HepG2 (cell line): Measurements from ENCODE around the gene GPR158. TPM values are rescaled to one million over a fixed set of nuclear protein-coding genes. Genes with fewer than 3 reads are reported as not detected.

Source experiments
- ATAC-seq: fragments of 200-7000 bp; cut with Tn5 transposase; 3 replicates; pipeline ENCODE4 v1.9.1; 2020; ENCODE audit warnings: mild to moderate bottlenecking, moderate library complexity
- BruUV-seq: library from RNA; stranded (reverse); fragments of 400-500 nt; replicated peaks from 2 replicates; lab custom pipeline; 2021; lab: Mats Ljungman, UMichigan
- CTCF ChIA-PET: fragments of 300-600 bp; formaldehyde crosslinking; extraction: SDS; loops from one replicate; lab custom pipeline; 2021; ENCODE audit warnings: low total read pairs, inconsistent platforms, low intra/inter-chr PET ratio; lab: Yijun Ruan, JAX
- POLR2A ChIA-PET: fragments of 350-600 bp; sonication (Branson Sonifier 250); formaldehyde crosslinking; loops from one replicate; lab custom pipeline; 2020; ENCODE audit warnings: antibody characterized with exemption, inconsistent platforms; lab: Yijun Ruan, JAX
- DNase-seq: peaks from one replicate; pipeline ENCODE4 v3.0.0-alpha.2; 2015; ENCODE audit warnings: low spot score
- FAIRE-seq: peaks from 3 replicates; lab custom pipeline; 2011; peaks lifted over from hg19 to GRCh38; lab: Jason Lieb, UNC
- H2AFZ ChIP-seq: one replicate; pipeline ENCODE4 v1.6.1; 2011; ENCODE audit warnings: low read length, inconsistent platforms
- H3K27ac ChIP-seq: fragments of 300-600 bp; 3 replicates; pipeline ENCODE4 v1.8.0; 2011; ENCODE audit warnings: mixed run types, mild to moderate bottlenecking, mixed read lengths, low read length, inconsistent platforms; ENCODE audit not compliant: insufficient read depth; ENCODE audit errors: extremely low read length
- H3K27me3 ChIP-seq, 2 experiments: fragments of 200-600 bp in 1 of 2; 2 replicates in 1 of 2; 3 replicates in 1 of 2; pipeline versions ENCODE4 v1.6.0 to v1.8.0; 2011; ENCODE audit warnings: low read length in 2 of 2, mild to moderate bottlenecking in 2 of 2, moderate library complexity in 2 of 2, inconsistent platforms in 1 of 2; ENCODE audit not compliant: insufficient read depth in 2 of 2, control insufficient read depth in 1 of 2
- H3K36me3 ChIP-seq, 2 experiments: fragments of 200-600 bp in 1 of 2; replicated peaks in 1 of 2; 2 replicates in 1 of 2; 3 replicates in 1 of 2; pipeline versions ENCODE4 v1.5.1 to v1.8.0; 2011; ENCODE audit warnings: low read length in 2 of 2, inconsistent platforms in 1 of 2; ENCODE audit not compliant: insufficient read depth in 2 of 2, control insufficient read depth in 1 of 2
- H3K4me1 ChIP-seq: 2 replicates; pipeline ENCODE4 v1.5.1; 2012; ENCODE audit warnings: low read length, inconsistent platforms; ENCODE audit not compliant: insufficient read depth
- H3K4me2 ChIP-seq: 2 replicates; pipeline ENCODE4 v1.6.0; 2011; ENCODE audit warnings: low read depth, low read length, inconsistent platforms
- H3K4me3 ChIP-seq, 3 experiments: fragments of 200-600 bp in 1 of 3; sonication (generic), shearing (Covaris generic) in 1 of 3; replicated peaks in 1 of 3; 2 replicates each; pipeline ENCODE4 v1.5.1; 2011 to 2016; ENCODE audit warnings: low read length in 3 of 3, inconsistent platforms in 2 of 3, low read depth in 2 of 3, mild to moderate bottlenecking in 2 of 3, control low read depth in 1 of 3, mixed read lengths in 1 of 3; ENCODE audit not compliant: insufficient read depth in 1 of 3
- H3K79me2 ChIP-seq: one replicate; pipeline ENCODE4 v1.6.1; 2011; ENCODE audit warnings: low read length, inconsistent platforms; ENCODE audit not compliant: insufficient read depth
- H3K9ac ChIP-seq: 2 replicates; pipeline ENCODE4 v1.6.0; 2011; ENCODE audit warnings: mild to moderate bottlenecking, low read depth, low read length, inconsistent platforms; ENCODE audit not compliant: insufficient read depth
- H3K9me3 ChIP-seq: 2 replicates; pipeline ENCODE4 v1.5.1; 2012; ENCODE audit warnings: mild to moderate bottlenecking, low read length
- H4K20me1 ChIP-seq: 2 replicates; pipeline ENCODE4 v1.6.0; 2011; ENCODE audit warnings: inconsistent platforms, mild to moderate bottlenecking, low read length, moderate library complexity; ENCODE audit not compliant: insufficient read depth
- ATRX ChIP-seq: sonication (generic); formaldehyde crosslinking; IDR thresholded peaks from 2 replicates; pipeline ENCODE4 v1.4.0; 2020; ENCODE audit warnings: missing genetic modification reagents, borderline replicate concordance
- CBX5 ChIP-seq: sonication (generic); formaldehyde crosslinking; IDR thresholded peaks from 2 replicates; pipeline ENCODE4 v1.4.0; 2020; ENCODE audit warnings: missing genetic modification reagents, borderline replicate concordance
- RAD51 ChIP-seq: fragments of 450-650 bp; IDR thresholded peaks from 2 replicates; pipeline ENCODE4 v1.6.1; 2016; ENCODE audit warnings: borderline replicate concordance
- TRAFD1 ChIP-seq: sonication (generic); formaldehyde crosslinking; IDR thresholded peaks from 2 replicates; pipeline ENCODE4 v1.5.1; 2020; ENCODE audit warnings: missing genetic modification reagents, mild to moderate bottlenecking, borderline replicate concordance
- WIZ ChIP-seq: sonication (generic); formaldehyde crosslinking; IDR thresholded peaks from 2 replicates; pipeline ENCODE4 v1.5.1; 2020; ENCODE audit warnings: mild to moderate bottlenecking, missing genetic modification reagents
- ZKSCAN1 ChIP-seq: fragments of 150-350 bp; IDR thresholded peaks from 2 replicates; pipeline ENCODE4 v1.6.1; 2014; ENCODE audit warnings: low read length
- ZKSCAN8 ChIP-seq: IDR thresholded peaks from 2 replicates; pipeline ENCODE4 v1.6.1; 2016; ENCODE audit warnings: borderline replicate concordance, missing genetic modification reagents, missing compliant biosample characterization
- ZNF547 ChIP-seq: sonication (generic); formaldehyde crosslinking; IDR thresholded peaks from 2 replicates; pipeline ENCODE4 v1.5.1; 2020; ENCODE audit warnings: mild to moderate bottlenecking, missing genetic modification reagents
- ZNF564 ChIP-seq: sonication (generic); formaldehyde crosslinking; IDR thresholded peaks from 2 replicates; pipeline ENCODE4 v1.8.1; 2023; ENCODE audit warnings: mild to moderate bottlenecking, missing genetic modification reagents
- ZNF574 ChIP-seq: sonication (generic); formaldehyde crosslinking; IDR thresholded peaks from 2 replicates; pipeline ENCODE4 v1.4.0; 2020; ENCODE audit warnings: missing genetic modification reagents
- WGBS: methylation state at CpG from one replicate; pipeline ENCODE4 v1.1.6; 2017; ENCODE audit warnings: low lambda C conversion rate; 5-methylcytosine and 5-hydroxymethylcytosine counted together
- in situ Hi-C: cut with HindIII; loops from 2 replicates; pipeline ENCODE4 v1.10.0; 2017; ENCODE audit warnings: low pct_unique_long_range_greater_than_20kb; ENCODE audit not compliant: extremely low pct_ligation_motif_present
- intact Hi-C: fragments of 100-400 bp; cut with micrococcal nuclease; formaldehyde crosslinking; loops from one replicate; pipeline ENCODE4 v1.10.0; 2022; ENCODE audit not compliant: unreplicated experiment
- polyA plus RNA-seq, 8 experiments: library from polyadenylated mRNA; depleted of rRNA in 3 of 8; stranded (reverse) in 7 of 8; unstranded in 1 of 8; fragments of >200 nt; fragmentation: Illumina TruSeq in 4 of 8; extraction: Trizol in 4 of 8; gene quantifications; 2 replicates each; pipeline versions ENCODE4 v1.2.1 to v1.2.3, GENCODE V29; 2011 to 2016; ENCODE audit warnings: low read depth in 4 of 8, missing spikeins in 1 of 8, mixed read lengths in 1 of 8; ENCODE audit not compliant: insufficient read depth in 1 of 8
- total RNA-seq, 5 experiments: library from RNA; depleted of rRNA; stranded (reverse); fragments of >200 nt; fragmentation: Illumina TruSeq; extraction: Trizol; gene quantifications; 2 replicates each; pipeline ENCODE4 v1.2.3, GENCODE V29; 2016; ENCODE audit warnings: low read depth in 1 of 5
- TF ChIP-seq, protein P1 (sequence below): sonication (generic); formaldehyde crosslinking; IDR thresholded peaks from 2 replicates; pipeline ENCODE4 v1.5.1; 2020; ENCODE audit warnings: mild to moderate bottlenecking, missing genetic modification reagents, borderline replicate concordance

GPR158 gene
- total and polyA plus RNA-seq, 2 of the 13 experiments (the other 11 are each of a cell fraction or from before 2014, with no cell fraction given): not detected

DNA sequence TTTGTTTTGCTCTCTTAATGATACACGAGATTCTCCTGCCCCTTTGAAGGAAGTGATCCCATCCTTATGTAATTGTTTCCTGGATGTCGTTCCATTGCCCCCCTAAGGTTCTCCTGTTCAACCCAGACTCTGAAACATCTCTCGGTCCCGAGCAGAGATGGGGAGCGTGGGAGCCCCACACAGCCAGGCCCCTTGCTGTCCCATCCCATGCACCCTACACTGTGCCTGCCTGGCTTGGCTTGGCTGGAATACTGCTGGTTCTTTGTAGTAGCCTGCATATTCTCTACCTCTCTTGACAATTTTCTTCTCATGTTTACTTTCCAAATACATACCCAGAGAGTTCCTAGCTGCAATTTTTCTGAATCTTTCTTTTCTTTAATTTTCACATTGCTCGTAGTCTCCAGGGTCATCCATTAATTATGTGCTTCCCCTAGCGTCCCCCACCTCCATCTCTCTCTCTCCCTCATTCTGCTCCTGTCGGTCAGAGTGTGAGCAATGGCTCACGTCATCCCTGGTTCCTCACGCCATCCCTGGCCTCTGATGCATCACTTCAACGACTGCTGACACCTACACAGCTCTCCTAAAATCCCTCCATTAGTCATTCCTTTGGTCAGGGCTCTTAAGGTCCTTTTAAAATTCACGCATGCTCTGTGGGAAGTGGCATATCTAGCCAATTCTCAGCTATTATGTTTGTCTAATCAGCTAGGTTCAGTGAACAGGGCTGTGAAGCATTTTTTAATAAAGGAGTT lies 32.5 kb upstream of the GPR158 start:
- no TSS peak for BruUV-seq
- Histone ChIP-seq H3K9me3 (no peaks in the 10 kb centered on the region), H4K20me1 (no peaks in the 10 kb centered on the region), H3K4me1 (no peaks in the 10 kb centered on the region), H3K27me3 (no peaks in the 10 kb centered on the region; a peak in 1 of 5 replicates), H3K4me2 (no peak overlapping the region), H2AFZ (no peak overlapping the region), H3K27ac (no peak overlapping the region), H3K4me3 (no peak overlapping the region), H3K36me3 (no peaks in the 10 kb centered on the region), H3K9ac (no peak overlapping the region), H3K79me2 (no peaks in the 10 kb centered on the region)
- intact Hi-C loops: no loop called here
- DNase-seq (no peak), ATAC-seq (no peak), FAIRE-seq (no peak)
- 16% methylated on average over 12 of the region's 12 CpGs for WGBS
- TF ChIP-seq ZNF574 (no peak), TRAFD1 (CRISPR knock-in tag) (no peak), ZKSCAN1 (no peak), CBX5 (no peak), RAD51 (no peak), WIZ (CRISPR knock-in tag) (no peak), ZNF564 (no peak), ZKSCAN8 (CRISPR knock-in tag) (no peak), ZNF547 (CRISPR knock-in tag) (no peak), ATRX (no peak)
- TF ChIP-seq, protein P1, sequence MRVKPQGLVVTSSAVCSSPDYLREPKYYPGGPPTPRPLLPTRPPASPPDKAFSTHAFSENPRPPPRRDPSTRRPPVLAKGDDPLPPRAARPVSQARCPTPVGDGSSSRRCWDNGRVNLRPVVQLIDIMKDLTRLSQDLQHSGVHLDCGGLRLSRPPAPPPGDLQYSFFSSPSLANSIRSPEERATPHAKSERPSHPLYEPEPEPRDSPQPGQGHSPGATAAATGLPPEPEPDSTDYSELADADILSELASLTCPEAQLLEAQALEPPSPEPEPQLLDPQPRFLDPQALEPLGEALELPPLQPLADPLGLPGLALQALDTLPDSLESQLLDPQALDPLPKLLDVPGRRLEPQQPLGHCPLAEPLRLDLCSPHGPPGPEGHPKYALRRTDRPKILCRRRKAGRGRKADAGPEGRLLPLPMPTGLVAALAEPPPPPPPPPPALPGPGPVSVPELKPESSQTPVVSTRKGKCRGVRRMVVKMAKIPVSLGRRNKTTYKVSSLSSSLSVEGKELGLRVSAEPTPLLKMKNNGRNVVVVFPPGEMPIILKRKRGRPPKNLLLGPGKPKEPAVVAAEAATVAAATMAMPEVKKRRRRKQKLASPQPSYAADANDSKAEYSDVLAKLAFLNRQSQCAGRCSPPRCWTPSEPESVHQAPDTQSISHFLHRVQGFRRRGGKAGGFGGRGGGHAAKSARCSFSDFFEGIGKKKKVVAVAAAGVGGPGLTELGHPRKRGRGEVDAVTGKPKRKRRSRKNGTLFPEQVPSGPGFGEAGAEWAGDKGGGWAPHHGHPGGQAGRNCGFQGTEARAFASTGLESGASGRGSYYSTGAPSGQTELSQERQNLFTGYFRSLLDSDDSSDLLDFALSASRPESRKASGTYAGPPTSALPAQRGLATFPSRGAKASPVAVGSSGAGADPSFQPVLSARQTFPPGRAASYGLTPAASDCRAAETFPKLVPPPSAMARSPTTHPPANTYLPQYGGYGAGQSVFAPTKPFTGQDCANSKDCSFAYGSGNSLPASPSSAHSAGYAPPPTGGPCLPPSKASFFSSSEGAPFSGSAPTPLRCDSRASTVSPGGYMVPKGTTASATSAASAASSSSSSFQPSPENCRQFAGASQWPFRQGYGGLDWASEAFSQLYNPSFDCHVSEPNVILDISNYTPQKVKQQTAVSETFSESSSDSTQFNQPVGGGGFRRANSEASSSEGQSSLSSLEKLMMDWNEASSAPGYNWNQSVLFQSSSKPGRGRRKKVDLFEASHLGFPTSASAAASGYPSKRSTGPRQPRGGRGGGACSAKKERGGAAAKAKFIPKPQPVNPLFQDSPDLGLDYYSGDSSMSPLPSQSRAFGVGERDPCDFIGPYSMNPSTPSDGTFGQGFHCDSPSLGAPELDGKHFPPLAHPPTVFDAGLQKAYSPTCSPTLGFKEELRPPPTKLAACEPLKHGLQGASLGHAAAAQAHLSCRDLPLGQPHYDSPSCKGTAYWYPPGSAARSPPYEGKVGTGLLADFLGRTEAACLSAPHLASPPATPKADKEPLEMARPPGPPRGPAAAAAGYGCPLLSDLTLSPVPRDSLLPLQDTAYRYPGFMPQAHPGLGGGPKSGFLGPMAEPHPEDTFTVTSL (CRISPR knock-in tag): no peak
- ChIA-PET POLR2A (no interaction called here), CTCF (no interaction called here)
- in situ Hi-C loops: no loop called here
